NCI-H226 (cell line): ENCODE measurements around the gene CRYL1.

ENCODE experiments used
- DNase-seq: peaks from one replicate; pipeline ENCODE4 v3.0.0-alpha.2; 2015

Gene CRYL1

DNA sequence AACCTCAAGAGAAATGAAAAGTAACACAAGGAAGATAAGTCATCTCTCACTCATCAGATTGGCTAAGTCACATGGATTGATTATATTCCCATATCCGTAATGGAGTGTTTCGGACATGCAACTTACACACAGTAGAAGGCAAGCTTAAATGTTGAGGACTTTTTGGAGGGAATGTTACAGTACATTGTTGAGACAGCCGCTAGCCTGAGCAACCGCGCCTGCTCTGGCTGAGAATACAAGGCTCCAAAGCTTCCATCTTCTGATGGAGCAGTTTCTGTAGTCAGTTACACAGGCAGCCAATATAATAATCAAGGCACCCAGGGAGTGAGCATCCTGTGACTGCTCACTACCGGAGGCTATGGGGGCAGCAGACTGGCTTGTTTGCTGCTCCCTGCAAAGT lies 1.0 kb upstream of the CRYL1 start:
- DNase-seq = no peak

DNA sequence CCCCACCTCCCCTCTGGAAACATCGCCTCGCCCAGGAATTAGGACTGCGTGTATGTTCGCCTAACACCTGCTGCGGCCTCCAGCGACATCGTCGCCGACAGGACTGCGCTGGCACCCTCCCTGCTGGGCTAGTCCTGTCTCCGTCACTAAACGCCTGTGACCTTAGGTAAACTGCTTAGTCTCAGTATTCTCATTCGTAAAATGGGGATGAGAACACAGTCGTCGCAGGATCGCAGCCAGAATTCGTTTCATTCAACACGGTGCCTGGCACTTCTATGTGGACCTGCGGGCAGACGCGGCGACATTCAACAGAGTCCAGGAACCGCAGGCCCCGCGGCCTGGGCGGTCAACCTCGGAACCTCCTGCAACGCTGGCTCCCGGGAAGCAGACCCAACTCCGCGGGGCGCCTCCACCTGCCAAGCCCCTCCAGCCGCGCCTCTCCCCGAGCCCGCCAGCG lies 485 bp downstream of the CRYL1 start:
- DNase-seq = no peak

DNA sequence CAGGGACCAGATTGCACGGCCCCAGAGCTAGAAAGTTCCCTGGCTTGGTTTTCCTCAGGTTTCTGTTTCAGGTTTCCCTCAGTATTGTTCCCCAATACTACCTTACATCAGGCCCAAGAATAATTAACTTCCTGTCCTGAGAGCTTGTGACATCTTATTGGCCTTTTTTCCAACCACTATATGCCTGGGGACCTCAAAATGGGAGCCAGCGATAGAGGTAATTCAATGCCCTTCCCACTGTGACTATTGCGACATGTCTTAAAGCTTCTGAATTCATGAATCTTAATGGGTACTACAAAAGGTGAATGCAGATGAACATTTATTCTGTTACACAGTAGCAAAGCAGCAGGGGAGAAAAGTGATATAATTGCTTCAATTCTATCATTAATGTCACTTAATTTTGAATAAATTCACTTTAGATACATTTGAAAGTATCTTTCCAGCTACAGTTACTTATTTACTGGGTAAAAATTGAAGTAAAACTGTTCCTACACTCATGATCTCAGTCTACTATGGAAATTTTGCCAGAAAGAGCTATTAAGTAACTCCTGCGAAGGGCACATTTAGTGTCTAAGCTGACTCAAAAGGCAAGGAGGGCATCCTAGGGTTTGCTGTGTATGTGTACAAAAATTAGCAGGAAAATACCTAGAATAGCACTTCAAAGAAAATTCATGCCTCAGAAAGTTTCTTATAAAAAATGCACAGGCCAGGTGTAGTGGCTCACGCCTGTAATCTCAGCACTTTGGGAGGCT lies 4.1 kb downstream of the CRYL1 start:
- DNase-seq = no peak

DNA sequence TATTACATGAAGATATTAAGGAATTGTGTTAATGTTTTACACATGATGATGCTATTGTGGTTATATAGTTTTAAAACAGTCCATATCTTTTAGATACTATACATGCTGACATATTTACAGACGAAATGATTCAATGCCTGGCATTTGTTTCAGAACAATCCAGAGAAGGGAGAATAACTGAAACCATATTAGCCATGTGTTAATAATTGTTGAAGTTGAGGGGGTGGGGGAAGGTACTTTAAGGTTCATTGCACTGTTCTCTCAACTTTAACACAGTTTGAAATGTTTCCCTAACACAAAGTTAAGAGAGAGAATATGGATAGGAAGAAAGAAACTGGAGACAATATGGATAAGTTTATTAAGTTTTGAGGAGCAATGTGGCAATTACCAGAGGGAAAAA lies 5.8 kb downstream of the CRYL1 start:
- DNase-seq = no peak

DNA sequence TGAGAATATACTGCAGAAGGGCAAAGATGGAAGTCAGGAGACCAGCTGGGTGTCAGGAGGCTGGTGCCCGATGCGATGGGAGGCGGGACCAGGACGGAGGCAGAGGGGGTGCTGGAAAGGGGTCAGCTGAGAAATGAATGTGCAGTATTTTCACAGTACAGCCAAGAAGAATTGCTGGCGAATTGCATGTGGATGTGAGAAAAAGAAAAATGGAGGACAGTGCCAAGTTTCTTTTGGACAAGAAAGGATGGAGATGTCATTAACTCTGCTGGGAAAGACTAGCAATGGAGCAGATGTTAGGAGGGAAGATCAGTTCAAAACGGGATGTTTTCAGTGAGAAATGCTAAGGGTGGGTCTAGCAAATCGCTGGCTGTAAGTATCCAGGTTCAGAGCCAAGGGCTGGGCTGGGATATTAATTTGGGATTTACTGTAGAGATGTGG lies 7.0 kb downstream of the CRYL1 start:
- DNase-seq = no peak

GRCh38 chr13:20514866-20515265 lies 10.8 kb downstream of the CRYL1 start:
- DNase-seq = no peak

GRCh38 chr13:20513466-20513995 lies 12.1 kb downstream of the CRYL1 start:
- DNase-seq = no peak

GRCh38 chr13:20512042-20512683 lies 13.5 kb downstream of the CRYL1 start:
- no peak for DNase-seq

DNA sequence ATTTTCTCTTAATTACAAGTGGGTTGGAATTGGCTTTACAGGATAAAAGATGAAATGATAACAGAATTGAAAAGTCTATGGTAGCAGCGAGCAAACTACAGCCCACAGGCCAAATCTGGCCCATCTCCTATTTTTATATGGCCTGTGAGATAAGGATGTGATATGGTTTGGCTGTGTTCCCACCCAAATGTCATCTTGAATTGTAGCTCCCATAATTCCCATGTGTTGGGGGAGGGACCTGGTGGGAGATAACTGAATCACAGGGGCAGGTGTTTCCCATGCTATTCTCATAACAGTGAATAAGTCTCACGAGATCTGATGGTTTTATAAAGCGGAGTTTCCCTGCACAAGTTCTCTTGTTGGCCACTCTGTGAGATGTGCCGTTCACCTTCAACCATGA lies 19.0 kb downstream of the CRYL1 start:
- DNase-seq = no peak

- no peak for DNase-seq
These were observed 20.0 kb downstream of the CRYL1 start for GRCh38 chr13:20505405-20506366.

DNA sequence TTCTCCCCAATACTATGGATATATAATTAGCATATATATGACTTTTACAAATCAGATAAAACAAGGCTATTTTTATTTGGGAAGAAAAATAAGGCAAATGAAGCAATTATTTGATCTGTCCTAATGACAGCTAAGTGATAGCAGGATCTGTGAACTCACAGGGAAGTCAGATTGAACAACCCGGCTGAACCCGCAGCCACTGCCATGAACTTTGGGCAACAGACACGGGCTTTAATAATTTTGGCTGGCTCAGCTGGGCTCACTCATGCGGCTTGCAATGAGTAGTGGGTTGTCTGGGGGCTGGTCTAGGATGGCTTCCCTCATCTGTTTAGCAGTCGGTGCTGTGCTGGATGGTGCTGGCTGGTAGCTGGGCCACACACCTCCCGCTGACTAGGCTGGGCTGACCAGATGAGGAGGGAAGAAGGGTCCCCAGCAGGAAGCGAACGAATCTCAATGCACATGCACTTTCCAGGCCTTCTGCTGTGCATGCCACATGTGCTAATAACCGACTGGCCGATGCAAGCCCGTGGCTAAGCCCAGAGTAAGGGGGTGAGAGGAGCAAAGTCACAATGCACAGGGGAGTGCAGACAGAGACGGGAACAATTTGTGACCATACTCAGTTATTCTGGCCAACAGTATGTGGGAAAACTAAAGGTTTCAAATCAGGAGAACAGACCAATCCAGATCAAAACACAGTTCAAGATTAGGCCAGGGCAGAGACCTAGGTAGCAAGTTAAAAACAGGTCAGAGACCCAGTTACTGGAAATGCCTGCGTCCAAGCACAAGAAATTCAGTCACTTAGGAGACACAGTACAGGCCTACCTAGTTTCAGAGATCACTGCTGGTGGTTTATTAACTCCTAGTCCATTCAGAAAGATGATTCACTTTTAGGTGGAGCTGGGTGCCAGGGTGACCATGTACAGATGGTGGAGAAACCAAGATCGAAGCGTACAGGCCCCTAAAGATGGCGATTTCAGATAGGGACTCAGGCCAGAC lies 22.3 kb downstream of the CRYL1 start:
- DNase-seq = no peak

DNA sequence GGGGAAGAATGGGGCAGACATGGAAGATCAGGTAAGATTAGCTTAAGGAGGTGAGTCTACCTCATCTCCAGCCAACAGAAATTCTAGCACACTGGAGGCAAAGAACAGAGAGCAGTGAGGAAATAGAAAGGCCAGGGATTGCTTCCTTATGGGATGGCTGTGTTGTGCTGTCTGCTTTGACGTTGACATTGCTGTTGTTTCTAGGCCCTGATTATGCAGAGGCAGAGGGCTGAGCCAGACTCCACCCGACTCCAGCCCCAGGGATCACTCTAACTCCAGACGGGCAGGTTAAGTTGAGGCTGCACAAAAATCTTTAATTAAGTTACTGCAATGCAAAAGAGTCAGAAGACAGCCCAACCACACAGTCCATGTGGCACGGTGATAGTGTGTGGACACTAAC lies 24.1 kb downstream of the CRYL1 start:
- DNase-seq = no peak

- no peak for DNase-seq
These were observed 24.5 kb downstream of the CRYL1 start for GRCh38 chr13:20501120-20501519.

- no peak for DNase-seq
These were observed 25.7 kb downstream of the CRYL1 start for GRCh38 chr13:20499986-20500385.

GRCh38 chr13:20498659-20499058 lies 27.0 kb downstream of the CRYL1 start:
- DNase-seq = no peak

DNA sequence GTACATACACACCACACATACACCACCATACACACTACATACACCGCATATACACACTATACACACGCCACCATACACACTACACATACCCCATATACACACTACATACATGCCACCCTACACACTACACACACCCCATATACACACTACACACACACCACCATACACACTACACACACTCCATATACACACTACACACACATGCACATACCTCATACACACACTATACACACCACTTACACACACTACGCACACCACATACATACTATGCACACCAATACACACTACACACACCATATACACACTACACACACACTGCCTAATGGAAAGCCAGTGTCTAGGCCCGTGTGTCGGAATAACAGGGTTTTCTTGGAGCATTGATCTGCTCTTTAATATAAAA lies 27.5 kb downstream of the CRYL1 start:
- DNase-seq = no peak

GRCh38 chr13:20497006-20497775 lies 28.5 kb downstream of the CRYL1 start:
- no peak for DNase-seq

DNA sequence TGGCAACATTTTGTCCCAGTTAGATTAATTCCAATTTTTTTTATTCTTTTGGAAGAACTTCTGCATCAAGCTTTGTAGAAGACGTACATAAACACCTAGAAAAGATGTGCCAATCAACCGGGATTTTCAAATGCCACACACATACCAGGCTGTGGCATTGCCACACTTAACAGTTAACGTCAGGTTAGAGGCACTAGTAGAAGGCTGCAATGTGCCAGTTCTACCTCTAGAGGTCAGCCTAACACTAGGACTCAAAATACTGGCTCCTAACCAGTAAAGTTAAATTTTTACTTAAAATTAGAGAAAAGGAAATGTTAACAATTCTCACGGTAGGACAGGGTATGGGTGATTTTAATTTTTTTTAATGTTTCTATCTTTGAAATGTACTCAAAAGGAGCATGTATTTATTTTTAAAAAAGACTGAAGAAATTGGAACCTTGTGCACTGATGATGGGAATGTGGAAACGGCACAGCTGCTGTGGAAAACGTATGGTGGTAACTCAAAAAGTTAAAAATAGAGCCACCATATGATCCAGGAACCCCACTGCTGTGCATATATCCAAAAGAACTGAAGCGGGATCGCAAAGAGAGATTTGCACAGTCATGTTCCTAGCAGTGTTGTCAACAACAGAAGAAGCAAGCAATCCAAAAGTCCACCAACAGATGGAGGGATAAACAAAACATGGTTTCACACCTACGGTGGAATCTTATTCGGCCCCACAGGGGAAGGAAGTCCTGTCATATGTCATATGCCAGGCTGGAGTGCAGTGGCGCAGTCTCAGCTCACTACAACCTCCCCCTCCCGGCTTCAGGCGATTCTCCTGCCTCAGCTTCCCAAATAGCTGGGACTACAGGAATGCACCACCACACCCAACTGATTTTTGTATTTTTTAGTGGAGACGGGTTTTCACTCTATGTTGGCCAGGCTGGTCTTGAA lies 30.3 kb downstream of the CRYL1 start:
- peak; percentile 19 for DNase-seq

DNA sequence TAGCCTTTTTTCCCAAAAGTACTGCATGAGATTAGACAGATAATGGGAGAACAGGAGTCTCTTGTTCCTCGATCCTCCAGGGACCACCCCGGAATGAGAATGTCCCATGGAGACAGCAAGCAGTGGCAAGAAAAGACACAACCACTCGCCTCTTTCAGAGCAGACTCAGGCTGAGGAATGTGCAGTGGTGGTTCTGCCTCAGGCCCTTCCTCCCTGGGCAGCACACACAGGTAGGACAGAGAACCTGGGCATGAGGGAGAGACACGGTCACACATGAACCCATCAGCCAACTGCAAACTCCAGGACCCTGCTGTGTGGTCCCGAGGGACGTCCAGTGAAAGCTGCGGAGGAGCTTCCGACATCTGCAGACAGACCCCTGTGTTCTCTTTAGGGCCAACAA lies 31.0 kb downstream of the CRYL1 start:
- no peak for DNase-seq

DNA sequence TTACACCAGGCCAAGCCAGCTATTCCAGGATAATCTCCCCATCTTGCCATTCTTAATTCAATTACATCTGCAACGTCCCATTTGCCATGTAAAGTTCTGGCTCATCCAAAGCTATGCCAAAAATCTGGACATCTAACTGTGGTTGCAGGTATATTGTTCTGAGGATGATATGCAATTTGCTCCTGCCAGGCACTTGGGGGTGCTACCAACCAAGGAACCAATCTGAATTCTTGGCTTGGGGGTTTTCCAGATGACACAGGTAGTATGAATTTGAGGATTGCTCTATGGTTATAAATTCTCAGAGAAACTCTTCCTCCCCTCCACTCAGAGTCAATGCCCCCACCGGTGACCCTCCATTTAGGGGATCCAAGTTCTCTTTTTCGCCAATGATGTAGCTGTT lies 33.0 kb downstream of the CRYL1 start:
- DNase-seq = peak; percentile 19
